Effector memory CD4-positive, alpha-beta T cell (primary cell): ENCODE data around the gene FCRLA.
"Not testable (repeated sequence)": the region's sequence is repeated elsewhere in the genome, so short reads cannot be mapped to it uniquely, and the experiment has no call there.

Experiments used
- DNase-seq, 3 donors: peaks; one replicate each; pipeline ENCODE4 v3.0.0-alpha.2; 2020
- H3K27ac ChIP-seq: 2 replicates; pipeline ENCODE4 v1.7.0; 2013; ENCODE audit warnings: mild to moderate bottlenecking, low read length, moderate library complexity; ENCODE audit not compliant: insufficient read depth, poor library complexity, severe bottlenecking
- H3K27me3 ChIP-seq: replicated peaks from 2 replicates; pipeline ENCODE4 v1.7.0; 2013; ENCODE audit warnings: mild to moderate bottlenecking, low read length; ENCODE audit not compliant: insufficient read depth, control insufficient read depth, poor library complexity, severe bottlenecking
- H3K36me3 ChIP-seq: 2 replicates; pipeline ENCODE4 v1.7.0; 2013; ENCODE audit warnings: mild to moderate bottlenecking, low read length, moderate library complexity; ENCODE audit not compliant: control insufficient read depth, insufficient read depth
- H3K4me1 ChIP-seq: 2 replicates; pipeline ENCODE4 v1.7.0; 2013; ENCODE audit warnings: low read length, mild to moderate bottlenecking; ENCODE audit not compliant: control insufficient read depth, insufficient read depth, poor library complexity, severe bottlenecking
- H3K4me3 ChIP-seq: 2 replicates; pipeline ENCODE4 v1.7.0; 2013; ENCODE audit warnings: low read length, low read depth, mild to moderate bottlenecking; ENCODE audit not compliant: insufficient read depth, poor library complexity, severe bottlenecking
- H3K9me3 ChIP-seq: 2 replicates; pipeline ENCODE4 v1.7.0; 2013; ENCODE audit warnings: mild to moderate bottlenecking, low read length, moderate library complexity; ENCODE audit not compliant: control insufficient read depth

FCRLA gene

GRCh38 chr1:161722406-161722805 lies 15.4 kb downstream of the FCRLA start:
- no peak for DNase-seq
- Histone ChIP-seq H3K27ac (no peak overlapping the region), H3K36me3 (no peaks in the 10 kb centered on the region), H3K27me3 (no peaks in the 10 kb centered on the region), H3K4me3 (no peak overlapping the region), H3K4me1 (peaks cover 6% of the 10 kb centered on the region), H3K9me3 (no peaks in the 10 kb centered on the region)

DNA sequence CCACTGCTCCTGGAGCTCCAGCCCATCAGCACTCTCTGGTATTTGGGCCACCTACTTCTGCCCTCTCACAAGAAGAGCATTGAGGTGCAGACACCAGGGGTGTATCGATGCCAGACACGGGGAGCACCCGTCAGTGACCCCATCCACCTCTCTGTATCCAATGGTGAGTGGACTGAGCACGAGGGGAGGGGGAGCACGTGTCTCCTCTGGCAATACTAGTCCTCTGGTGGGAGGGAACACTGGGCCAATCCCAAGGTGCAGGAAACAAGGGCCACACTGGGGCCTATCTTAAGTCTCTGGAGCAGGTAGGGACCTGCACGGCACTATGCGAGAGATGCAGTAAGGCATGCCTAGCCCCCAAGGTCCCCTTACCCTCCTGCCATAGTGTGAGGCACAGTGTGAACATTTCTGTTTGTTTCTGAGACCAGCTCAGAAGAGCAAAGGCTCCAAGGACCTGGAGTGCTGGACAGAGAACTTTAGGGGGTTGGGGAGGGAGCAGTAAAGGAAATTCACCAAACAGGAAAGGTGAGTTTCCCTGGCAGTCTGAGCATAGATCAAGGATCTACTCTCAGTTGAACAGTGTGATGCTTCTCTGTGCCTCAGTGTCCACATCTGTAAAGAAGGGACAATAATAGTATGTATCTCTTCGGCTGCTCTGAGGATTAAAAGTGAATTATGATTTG lies 16.6 kb downstream of the FCRLA start:
- Histone ChIP-seq H3K9me3 (no peaks in the 10 kb centered on the region), H3K27me3 (no peaks in the 10 kb centered on the region), H3K27ac (no peak overlapping the region), H3K4me1 (peaks cover 10% of the 10 kb centered on the region), H3K4me3 (no peak overlapping the region), H3K36me3 (no peaks in the 10 kb centered on the region)
- DNase-seq = no peak

GRCh38 chr1:161725258-161725907 lies 18.4 kb downstream of the FCRLA start:
- not testable (repeated sequence) for H3K36me3 ChIP-seq, DNase-seq, H3K9me3 ChIP-seq, H3K27me3 ChIP-seq
- peaks cover 10% of the 10 kb centered on the region for H3K4me1 ChIP-seq
- H3K4me3 ChIP-seq = peak overlapping the region; percentile 84
- peak overlapping the region; percentile 59 for H3K27ac ChIP-seq

- Histone ChIP-seq H3K27ac (peak overlapping the region; percentile 59), H3K27me3 (no peaks in the 10 kb centered on the region), H3K9me3 (no peaks in the 10 kb centered on the region), H3K4me1 (peaks cover 10% of the 10 kb centered on the region), H3K4me3 (peak overlapping the region; percentile 84), H3K36me3 (no peaks in the 10 kb centered on the region)
- peak; percentile 2 to 10 (median 2) for DNase-seq
Measured at GRCh38 chr1:161725908-161726472, 19.0 kb downstream of the FCRLA start.

DNA sequence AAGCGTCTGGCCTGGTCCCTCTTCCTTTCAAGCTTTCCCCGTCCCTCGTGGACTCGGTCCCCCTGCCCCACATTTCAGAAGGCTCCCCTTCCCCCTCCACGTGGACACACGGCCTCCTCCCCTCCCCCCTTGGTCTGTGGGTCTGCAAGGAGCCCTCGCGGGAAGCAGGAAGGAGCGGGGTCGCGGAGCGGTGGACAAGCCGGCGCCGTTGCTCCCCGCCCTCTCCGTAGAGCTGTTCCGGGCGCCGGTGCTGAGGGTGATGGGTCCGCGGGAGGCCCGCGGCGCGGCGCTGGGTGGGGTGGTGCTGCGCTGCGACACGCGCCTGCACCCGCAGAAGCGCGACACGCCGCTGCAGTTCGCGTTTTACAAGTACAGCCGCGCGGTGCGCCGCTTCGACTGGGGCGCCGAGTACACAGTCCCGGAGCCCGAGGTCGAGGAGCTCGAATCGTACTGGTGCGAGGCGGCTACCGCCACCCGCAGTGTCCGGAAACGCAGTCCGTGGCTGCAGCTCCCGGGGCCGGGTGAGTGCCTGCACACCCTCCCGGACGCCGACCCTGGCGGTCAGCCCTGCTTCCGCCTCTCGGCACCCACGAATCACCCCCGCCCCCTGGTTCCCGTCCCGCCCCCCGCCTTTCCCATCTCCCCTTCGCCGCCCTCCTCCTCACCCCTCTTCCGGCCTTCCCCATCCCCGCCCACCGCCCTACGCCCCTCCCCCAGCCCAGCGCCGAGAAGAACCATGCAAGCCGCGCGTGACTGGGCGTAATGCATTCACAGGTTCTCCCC lies 19.6 kb downstream of the FCRLA start:
- H3K27ac ChIP-seq = peak overlapping the region; percentile 67

DNA sequence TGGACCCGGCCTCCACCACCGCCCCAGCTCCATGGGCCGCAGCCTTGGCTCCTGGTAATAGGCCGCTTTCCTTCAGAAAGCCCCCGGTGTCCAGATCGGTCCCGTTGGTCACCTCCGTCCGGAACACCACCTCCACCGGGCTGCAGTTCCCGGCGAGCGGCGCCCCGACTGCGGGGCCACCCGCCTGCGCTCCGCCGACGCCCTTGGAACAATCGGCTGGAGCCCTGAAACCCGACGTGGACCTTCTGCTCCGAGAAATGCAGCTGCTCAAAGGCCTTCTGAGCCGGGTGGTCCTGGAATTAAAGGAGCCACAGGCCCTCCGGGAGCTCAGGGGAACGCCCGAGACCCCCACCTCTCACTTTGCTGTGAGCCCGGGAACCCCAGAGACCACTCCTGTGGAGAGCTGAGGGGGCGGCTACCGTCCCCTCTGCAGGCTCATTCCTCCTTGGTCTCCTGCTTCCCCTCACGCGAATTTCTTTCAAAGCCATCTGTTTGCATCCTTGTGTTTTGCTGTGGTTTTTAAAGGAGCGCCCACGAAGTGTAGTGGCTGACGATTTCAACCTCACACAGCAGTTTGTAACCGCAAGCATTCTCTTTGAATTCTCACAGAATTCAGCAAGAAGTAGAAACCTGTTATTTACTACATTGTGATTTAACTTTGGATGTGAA lies 20.4 kb downstream of the FCRLA start:
- no peaks in the 10 kb centered on the region for H3K27me3 ChIP-seq
- H3K36me3 ChIP-seq = no peaks in the 10 kb centered on the region
- peaks cover 10% of the 10 kb centered on the region for H3K4me1 ChIP-seq
- peak overlapping the region; percentile 84 for H3K4me3 ChIP-seq
- peak; percentile 17 to 20 (median 18) for DNase-seq
- H3K9me3 ChIP-seq = no peaks in the 10 kb centered on the region
- H3K27ac ChIP-seq = peak overlapping the region; percentile 67

More for the DNA sequence above, 19.6 kb downstream of the FCRLA start:
- DNase-seq = peak; percentile 49 to 64 (median 60)
- Histone ChIP-seq H3K36me3 (no peaks in the 10 kb centered on the region), H3K4me3 (peak overlapping the region; percentile 84), H3K27me3 (no peaks in the 10 kb centered on the region), H3K9me3 (no peaks in the 10 kb centered on the region), H3K4me1 (peaks cover 10% of the 10 kb centered on the region)

GRCh38 chr1:161728376-161729226 lies 21.6 kb downstream of the FCRLA start:
- Histone ChIP-seq H3K4me1 (peaks cover 10% of the 10 kb centered on the region), H3K4me3 (no peak overlapping the region), H3K27me3 (no peaks in the 10 kb centered on the region), H3K36me3 (no peaks in the 10 kb centered on the region), H3K27ac (no peak overlapping the region), H3K9me3 (no peaks in the 10 kb centered on the region)
- DNase-seq = no peak

DNA sequence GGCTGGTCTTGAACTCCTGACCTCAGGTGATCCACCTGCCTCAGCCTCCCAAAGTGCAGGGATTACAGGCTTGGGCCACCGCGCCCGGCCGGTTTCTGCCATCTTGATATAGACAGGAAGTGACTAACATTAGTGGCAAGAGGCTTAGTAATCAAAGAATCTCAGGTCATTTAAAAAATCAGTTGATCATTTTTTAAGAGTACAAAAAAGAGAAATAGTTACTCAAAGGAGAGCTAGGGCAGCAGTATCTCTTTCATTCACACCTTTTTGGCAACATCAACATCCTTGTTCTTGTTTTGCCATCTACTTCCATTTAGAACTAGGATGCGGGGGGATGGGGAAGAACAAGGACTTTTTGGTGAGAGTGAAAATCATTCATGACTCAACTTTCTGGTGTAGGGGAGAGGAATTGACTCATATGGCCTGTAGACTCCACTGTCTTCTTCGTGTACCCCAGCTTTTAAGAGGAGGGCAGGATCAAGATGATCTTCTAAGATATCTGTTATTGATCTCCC lies 23.1 kb downstream of the FCRLA start:
- Histone ChIP-seq H3K4me1 (peaks cover 10% of the 10 kb centered on the region), H3K4me3 (no peak overlapping the region), H3K36me3 (no peaks in the 10 kb centered on the region), H3K9me3 (no peaks in the 10 kb centered on the region), H3K27me3 (no peaks in the 10 kb centered on the region), H3K27ac (no peak overlapping the region)
- no peak for DNase-seq

DNA sequence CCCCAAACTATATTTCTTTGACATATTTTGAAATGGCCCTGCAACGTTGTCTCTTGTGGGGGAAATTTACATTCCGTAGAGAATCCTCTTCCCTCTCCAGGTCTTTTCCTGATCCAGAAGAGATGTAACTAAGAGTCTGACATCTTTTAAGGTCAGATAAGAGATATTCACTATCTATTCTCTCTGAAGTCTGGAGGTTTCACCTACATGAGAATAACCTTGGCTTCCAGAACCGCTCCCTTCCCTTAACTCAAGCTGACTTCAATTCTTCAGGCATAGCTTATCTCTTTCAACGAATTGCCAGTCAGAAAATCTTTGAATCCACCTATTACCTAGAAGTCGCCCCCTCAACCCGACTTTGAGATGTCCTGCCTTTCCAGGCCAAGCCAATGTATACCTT lies 24.2 kb downstream of the FCRLA start:
- Histone ChIP-seq H3K9me3 (no peaks in the 10 kb centered on the region), H3K36me3 (no peaks in the 10 kb centered on the region), H3K4me1 (peaks cover 7% of the 10 kb centered on the region), H3K27ac (no peak overlapping the region), H3K27me3 (no peaks in the 10 kb centered on the region), H3K4me3 (no peak overlapping the region)
- DNase-seq = no peak
